K562 (cell line): ENCODE results near the gene OLFML2A. TPM values are rescaled to one million over a fixed set of nuclear protein-coding genes. Genes with fewer than 3 reads are reported as not detected.

Experiments used
- ATAC-seq: fragments of 200-7000 bp; cut with Tn5 transposase; 3 replicates; pipeline ENCODE4 v1.9.1; 2020; ENCODE audit warnings: moderate library complexity
- BruUV-seq: library from RNA; stranded (reverse); fragments of 400-500 nt; replicated peaks from 2 replicates; lab custom pipeline; 2021; lab: Mats Ljungman, UMichigan
- CTCF ChIA-PET: fragments of 300-600 bp; formaldehyde crosslinking; extraction: SDS; loops from one replicate; lab custom pipeline; 2021; ENCODE audit warnings: low intra/inter-chr PET ratio; lab: Yijun Ruan, JAX
- POLR2A ChIA-PET: fragments of 300-600, 350-650 bp; sonication (Branson Sonifier 250); formaldehyde crosslinking; extraction: SDS; loops from one replicate; lab custom pipeline; 2021; ENCODE audit warnings: antibody characterized with exemption, inconsistent platforms; lab: Yijun Ruan, JAX
- DNase-seq, 4 experiments: peaks; one replicate each; pipeline versions ENCODE4 v3.0.0 to v3.0.0-alpha.2; 2011 to 2018; ENCODE audit warnings: low spot score in 3 of 4, mixed read lengths in 3 of 4; ENCODE audit errors: extremely low read depth in 1 of 4
- FAIRE-seq: peaks from 2 replicates; lab custom pipeline; 2011; peaks lifted over from hg19 to GRCh38; lab: Jason Lieb, UNC
- H2AFZ ChIP-seq: 2 replicates; pipeline ENCODE4 v1.6.0; 2011; ENCODE audit warnings: low read depth, low read length, control low read depth, inconsistent platforms
- H3K27ac ChIP-seq: fragments of 200-600 bp; 3 replicates; pipeline ENCODE4 v1.8.0; 2011; ENCODE audit warnings: low read depth, mild to moderate bottlenecking, control low read depth, inconsistent platforms, low read length, moderate library complexity, mixed read lengths; ENCODE audit errors: extremely low read depth
- H3K27me3 ChIP-seq, 2 experiments: fragments of 300-600 bp in 1 of 2; 2 replicates in 1 of 2; 3 replicates in 1 of 2; pipeline versions ENCODE4 v1.6.0 to v1.8.0; 2011; ENCODE audit warnings: inconsistent platforms in 2 of 2, low read length in 2 of 2, mild to moderate bottlenecking in 1 of 2, mixed read lengths in 1 of 2, moderate library complexity in 1 of 2; ENCODE audit not compliant: control insufficient read depth in 2 of 2, insufficient read depth in 2 of 2
- H3K36me3 ChIP-seq: fragments of 300-600 bp; 3 replicates; pipeline ENCODE4 v1.8.0; 2011; ENCODE audit warnings: mild to moderate bottlenecking, low read length, inconsistent platforms; ENCODE audit not compliant: control insufficient read depth, insufficient read depth
- H3K4me1 ChIP-seq, 2 experiments: fragments of 200-600 bp in 1 of 2; replicated peaks in 1 of 2; 2 replicates in 1 of 2; 3 replicates in 1 of 2; pipeline versions ENCODE4 v1.5.1 to v1.8.0; 2011; ENCODE audit warnings: inconsistent platforms in 2 of 2, low read length in 2 of 2, mild to moderate bottlenecking in 1 of 2, mixed read lengths in 1 of 2, moderate library complexity in 1 of 2; ENCODE audit not compliant: control insufficient read depth in 2 of 2, insufficient read depth in 2 of 2
- H3K4me2 ChIP-seq: 2 replicates; pipeline ENCODE4 v1.6.1; 2011; ENCODE audit warnings: low read length, control low read depth, inconsistent platforms, mixed read lengths; ENCODE audit not compliant: insufficient read depth
- H3K4me3 ChIP-seq: fragments of 200-600 bp; sonication (generic), shearing (Covaris generic); 2 replicates; pipeline ENCODE4 v1.5.1; 2016; ENCODE audit warnings: control low read depth, inconsistent platforms
- H3K79me2 ChIP-seq: fragments of 200-600 bp; 3 replicates; pipeline ENCODE4 v1.8.0; 2011; ENCODE audit warnings: low read length, inconsistent platforms; ENCODE audit not compliant: control insufficient read depth, insufficient read depth
- H3K9ac ChIP-seq, 2 experiments: 2 replicates each; pipeline versions ENCODE4 v1.6.0 to v1.6.1; 2011; ENCODE audit warnings: low read depth in 2 of 2, low read length in 2 of 2, control low read depth in 1 of 2, inconsistent platforms in 1 of 2, mild to moderate bottlenecking in 1 of 2, mixed read lengths in 1 of 2; ENCODE audit not compliant: insufficient read depth in 1 of 2
- H3K9me1 ChIP-seq: one replicate; pipeline ENCODE4 v1.6.0; 2011; ENCODE audit warnings: inconsistent platforms, mild to moderate bottlenecking, low read length, moderate library complexity; ENCODE audit not compliant: control insufficient read depth, insufficient read depth
- H3K9me3 ChIP-seq: replicated peaks from 2 replicates; pipeline ENCODE4 v1.5.1; 2011; ENCODE audit warnings: low read depth, low read length, inconsistent platforms; ENCODE audit not compliant: control insufficient read depth, insufficient read depth
- H4K20me1 ChIP-seq: replicated peaks from 2 replicates; pipeline ENCODE4 v1.6.1; 2011; ENCODE audit warnings: low read length, inconsistent platforms, mixed read lengths; ENCODE audit not compliant: control insufficient read depth, insufficient read depth
- CHD2 ChIP-seq: IDR thresholded peaks from 2 replicates; pipeline ENCODE4 v1.6.1; 2011; ENCODE audit warnings: low read depth, low read length
- ETV6 ChIP-seq, 3 experiments: fragments of 150-350 bp in 1 of 3; sonication (generic) in 1 of 3; formaldehyde crosslinking in 1 of 3; IDR thresholded peaks; 2 replicates each; pipeline versions ENCODE4 v1.6.1 to v1.8.0; 2014 to 2022; ENCODE audit warnings: borderline replicate concordance in 2 of 3, low read depth in 2 of 3, antibody characterized with exemption in 1 of 3, low read length in 1 of 3, mild to moderate bottlenecking in 1 of 3, missing genetic modification reagents in 1 of 3
- HSF4 ChIP-seq: fragments of 250-450 bp; sonication (Bioruptor Pico); IDR thresholded peaks from 2 replicates; pipeline ENCODE4 v2.1.2; 2022; ENCODE audit warnings: mild to moderate bottlenecking, moderate library complexity, borderline replicate concordance
- ILK ChIP-seq: fragments of 450-650 bp; IDR thresholded peaks from 2 replicates; pipeline ENCODE4 v1.6.1; 2016; ENCODE audit warnings: missing genetic modification characterization, low read depth, mild to moderate bottlenecking, missing compliant biosample characterization, moderate library complexity, borderline replicate concordance
- KDM1A ChIP-seq, 2 experiments: fragments of 450-650 bp; IDR thresholded peaks; 2 replicates each; pipeline ENCODE4 v1.6.1; 2016; ENCODE audit warnings: mild to moderate bottlenecking in 2 of 2
- MTA1 ChIP-seq: fragments of 450-650 bp; IDR thresholded peaks from 2 replicates; pipeline ENCODE4 v1.6.1; 2017; ENCODE audit warnings: borderline replicate concordance
- NFIX ChIP-seq: fragments of 250-450 bp; sonication (Bioruptor Pico); IDR thresholded peaks from 2 replicates; pipeline ENCODE4 v1.4.0; 2020; ENCODE audit warnings: low read depth, mild to moderate bottlenecking, moderate library complexity
- TAF9B ChIP-seq: fragments of 450-650 bp; IDR thresholded peaks from 2 replicates; pipeline ENCODE4 v1.6.1; 2018; ENCODE audit warnings: mild to moderate bottlenecking; ENCODE audit not compliant: partially characterized antibody
- XRCC3 ChIP-seq: fragments of 450-650 bp; IDR thresholded peaks from 2 replicates; pipeline ENCODE4 v1.6.1; 2017; ENCODE audit warnings: mild to moderate bottlenecking, moderate library complexity
- ZNF224 ChIP-seq: sonication (generic); formaldehyde crosslinking; IDR thresholded peaks from 2 replicates; pipeline ENCODE4 v1.8.0; 2022; ENCODE audit warnings: mild to moderate bottlenecking, missing genetic modification reagents
- ZNF263 ChIP-seq: sonication (generic); formaldehyde crosslinking; IDR thresholded peaks from 2 replicates; pipeline ENCODE4 v1.8.0; 2022; ENCODE audit warnings: mild to moderate bottlenecking, missing genetic modification reagents, borderline replicate concordance
- ZNF589 ChIP-seq: fragments of 200-800 bp; sonication (Bioruptor generic); IDR thresholded peaks from 2 replicates; pipeline ENCODE4 v1.6.1; 2016; ENCODE audit warnings: low read depth, missing genetic modification characterization, missing compliant biosample characterization
- ZNF766 ChIP-seq: fragments of 200-800 bp; sonication (Bioruptor generic); conservative IDR thresholded peaks from 2 replicates; pipeline ENCODE4 v1.6.1; 2016; ENCODE audit warnings: missing genetic modification characterization, missing compliant biosample characterization
- WGBS: fragments of 100-300 bp; shearing (Covaris generic); methylation state at CpG from one replicate; pipeline ENCODE4 v1.1.6; 2016; ENCODE audit warnings: low coverage, mixed read lengths; ENCODE audit not compliant: insufficient coverage; ENCODE audit errors: missing lambda C conversion rate; 5-methylcytosine and 5-hydroxymethylcytosine counted together
- in situ Hi-C: fragments of 300-500 bp; cut with MboI; formaldehyde crosslinking; loops from 4 replicates; pipeline ENCODE4 v1.15.0; 2018; ENCODE audit warnings: inconsistent platforms, mixed read lengths
- intact Hi-C: fragments of 100-400 bp; cut with micrococcal nuclease; formaldehyde crosslinking; loops from 2 replicates; pipeline ENCODE4 v1.14.2; 2022
- polyA plus RNA-seq, 8 experiments: library from polyadenylated mRNA; depleted of rRNA in 4 of 8; stranded (reverse) in 5 of 8; unstranded in 3 of 8; fragments of >200 nt; fragmentation: Nextera tagmentation in 2 of 8; fragmentation: Illumina TruSeq in 1 of 8; extraction: Ambion mirVana in 2 of 8; extraction: Trizol in 1 of 8; gene quantifications; 2 replicates each; pipeline versions ENCODE4 v1.2.1 to v1.2.3, GENCODE V29; 2011 to 2014; ENCODE audit warnings: inconsistent platforms in 1 of 8, missing spikeins in 1 of 8
- total RNA-seq, 7 experiments: library from RNA; depleted of rRNA in 6 of 7; stranded (reverse); fragments of >200 nt in 6 of 7; fragmentation: Illumina TruSeq in 2 of 7; extraction: Trizol in 2 of 7; gene quantifications; 2 replicates each; pipeline versions ENCODE4 v1.2.1 to v1.2.3, GENCODE V29; 2011 to 2021; ENCODE audit warnings: low replicate concordance in 1 of 7

The OLFML2A gene
- total and polyA plus RNA-seq, 9 of the 15 experiments (the other 6 are each of a cell fraction or from before 2014, with no cell fraction given): 0.16 TPM; not detected in 8

DNA sequence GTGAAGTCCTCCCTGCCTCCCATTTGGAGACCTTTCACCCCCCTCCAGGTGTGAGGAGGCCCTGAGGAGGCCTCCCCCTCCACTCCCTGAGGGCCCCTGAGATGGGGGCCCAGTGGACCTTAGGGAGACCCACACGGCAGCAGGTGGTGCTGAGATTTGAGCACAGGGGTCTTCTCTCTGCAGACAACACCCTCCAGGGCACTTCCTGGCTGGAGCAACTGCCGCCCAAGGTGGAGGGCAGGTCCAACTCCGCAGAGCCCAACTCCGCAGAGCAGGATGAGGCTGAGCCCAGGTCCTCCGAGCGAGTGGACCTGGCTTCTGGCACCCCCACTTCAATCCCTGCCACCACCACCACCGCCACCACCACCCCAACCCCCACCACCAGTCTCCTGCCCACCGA lies 27.0 kb downstream of the OLFML2A start:
- peaks cover 5 to 21% of the 10 kb centered on the region in 2 experiments; a peak in 4 of 5 replicates for H3K4me1 ChIP-seq
- no peak overlapping the region for H3K4me2 ChIP-seq
- FAIRE-seq (no peak), DNase-seq (no peak), ATAC-seq (no peak)
- no peaks in the 10 kb centered on the region for H3K36me3 ChIP-seq
- peaks cover 4 to 29% of the 10 kb centered on the region in 2 experiments; a peak in 3 of 5 replicates for H3K27me3 ChIP-seq
- 33% methylated on average over 6 of the region's 8 CpGs for WGBS
- H2AFZ ChIP-seq: no peak overlapping the region
- H3K9me1 ChIP-seq: no peaks in the 10 kb centered on the region
- no peak overlapping the region; a peak in 1 of 4 replicates for H3K9ac ChIP-seq
- no peaks in the 10 kb centered on the region for H3K79me2 ChIP-seq
- no TSS peak for BruUV-seq
- no peaks in the 10 kb centered on the region for H4K20me1 ChIP-seq
- ChIA-PET POLR2A (no interaction called here), CTCF (no interaction called here)
- intact Hi-C loops (no loop called here), in situ Hi-C loops (no loop called here)
- no peak overlapping the region for H3K27ac ChIP-seq
- TF ChIP-seq ZNF224 (CRISPR knock-in tag) (no peak), CHD2 (no peak), XRCC3 (no peak), ZNF589 (CRISPR knock-in tag) (no peak), ZNF766 (CRISPR knock-in tag) (no peak)
- H3K4me3 ChIP-seq: no peak overlapping the region
- no peaks in the 10 kb centered on the region for H3K9me3 ChIP-seq

DNA sequence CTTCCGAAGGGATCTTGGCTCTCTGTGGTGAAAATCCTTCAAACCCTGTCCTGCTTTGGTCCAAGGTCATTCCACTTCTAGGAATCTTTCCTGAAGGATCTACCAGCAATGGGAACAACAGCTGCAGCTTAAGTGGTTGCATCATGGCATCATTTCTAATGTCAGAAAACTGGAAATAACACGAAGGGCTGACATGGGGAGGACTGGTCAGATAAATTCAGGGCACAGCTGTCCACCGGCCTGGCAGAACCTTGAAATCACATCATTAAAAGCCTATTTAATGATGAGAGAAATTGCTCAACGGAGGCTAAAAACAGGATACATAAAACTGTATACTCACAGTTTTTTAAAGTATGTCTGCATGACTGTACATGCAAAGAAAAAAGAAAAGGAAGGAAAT lies 28.3 kb downstream of the OLFML2A start:
- 23% methylated on average over 4 of the region's 4 CpGs for WGBS
- CTCF ChIA-PET: no interaction called here
- POLR2A ChIA-PET: interaction anchor here (1.4 kb wide), 1 partner anchor 9 kb away, joined by 4 read pairs; no protein-coding TSS in a partner anchor
- Histone ChIP-seq H3K27ac (no peak overlapping the region), H3K4me1 (peaks cover 2 to 22% of the 10 kb centered on the region in 2 experiments; a peak in 4 of 5 replicates), H3K4me3 (no peak overlapping the region), H3K79me2 (no peaks in the 10 kb centered on the region), H3K9me1 (no peaks in the 10 kb centered on the region), H3K9ac (no peak overlapping the region), H3K36me3 (no peaks in the 10 kb centered on the region), H3K27me3 (peaks cover 4 to 17% of the 10 kb centered on the region in 2 experiments; a peak in 3 of 5 replicates), H4K20me1 (no peaks in the 10 kb centered on the region), H2AFZ (no peak overlapping the region), H3K9me3 (no peaks in the 10 kb centered on the region), H3K4me2 (no peak overlapping the region)
- intact Hi-C loops: no loop called here
- DNase-seq (no peak), ATAC-seq (no peak), FAIRE-seq (peak; percentile 6)
- BruUV-seq: no TSS peak
- in situ Hi-C loops: no loop called here
- TF ChIP-seq ZNF263 (CRISPR knock-in tag) (no peak), ETV6 (IDR thresholded peaks at IDR 0.05; ENCODE audit: borderline replicate concordance in 1 of 2, low read depth in 2 of 2, low read length in 1 of 2) (no peak), ETV6 (CRISPR knock-in tag; IDR thresholded peaks at IDR 0.05; ENCODE audit: borderline replicate concordance) (no peak), KDM1A (IDR thresholded peaks at IDR 0.05) (no peak), TAF9B (no peak), HSF4 (no peak), MTA1 (no peak), ILK (tag) (no peak), NFIX (CRISPR knock-in tag) (no peak)
